Spleen (tissue), 11 donors: Measurements from ENCODE around the gene SPDYE9. TPM values are rescaled to one million over a fixed set of nuclear protein-coding genes. Genes with fewer than 3 reads are reported as not detected.

Source experiments
- polyA plus RNA-seq, 3 donors: library from polyadenylated mRNA; stranded (reverse); fragments of 200-250 nt; gene quantifications; one replicate each; pipeline ENCODE4 v1.2.1, GENCODE V29; 2013
- small RNA-seq, 4 donors: library from RNA; depleted of rRNA; stranded (forward); fragments of <200 nt; gene quantifications; one replicate each; pipeline ENCODE3, GENCODE V24; 2016
- total RNA-seq, 7 donors: library from RNA; depleted of rRNA in 3 of 7; stranded (reverse); fragments of >200 nt in 3 of 7; fragmentation: NEBNext Ultra II Directional in 4 of 7; extraction: Animal tissue kit (Norgen Biotek cat#: 25700) in 4 of 7; gene quantifications; one replicate each; pipeline versions ENCODE4 v1.1.0 to v1.2.1, GENCODE V29; 2016 to 2021
- donor health status: healthy with polysubstance abuse.
- donor health status: DM: no; HTN: no; CAD: no; lungs with moderate emphysema.
- donor health status: DM: no; HTN: no; CAD: no.
- donor health status: Bipolar disorder and iron deficiency.
- donor health status: healthy.
- donor health status: DM: no; HTN: no; CAD: no.
- donor health status: DM: yes; HTN: yes; CAD: no.

The SPDYE9 gene
- total and polyA plus RNA-seq, 10 donors = not detected

Small RNA genes lying within 50 kb of the gene (small RNA-seq; reads per million reads assigned to genes)
- gene RF00019 = 0 reads per million in 4 donors

Other genes with a start within 250 kb of the SPDYE9 start
- gene POM121, start 160.9 kb downstream of the SPDYE9 start, total RNA-seq = 10 to 100 TPM; 32.5 to 47.4 (median 40.1) TPM
- gene POM121, start 160.9 kb downstream of the SPDYE9 start, polyA plus RNA-seq = 10 to 100 TPM in 2 of 3 donors, 1 to 10 TPM in 1; 8.6 to 16.5 (median 10.2) TPM
- gene TRIM74, start 116.6 kb downstream of the SPDYE9 start, total RNA-seq = 1 to 10 TPM in 3 of 7 donors, under 1 TPM in 1, not detected in 3; 0.23 to 1.4 (median 1.2) TPM
- gene TRIM74, start 116.6 kb downstream of the SPDYE9 start, polyA plus RNA-seq = 1 to 10 TPM in 1 of 3 donors, under 1 TPM in 2; 0.64 to 1.9 (median 0.74) TPM
- not detected for gene SPDYE8, start 56.3 kb downstream of the SPDYE9 start, total RNA-seq
- not detected for gene SPDYE8, start 56.3 kb downstream of the SPDYE9 start, polyA plus RNA-seq
- not detected for gene SPDYE11, start 28.1 kb downstream of the SPDYE9 start, total RNA-seq
- gene SPDYE11, start 28.1 kb downstream of the SPDYE9 start, polyA plus RNA-seq = not detected
- gene NSUN5, start 222.8 kb upstream of the SPDYE9 start, total RNA-seq = 10 to 100 TPM; 23.6 to 35.8 (median 29.3) TPM
- 10 to 100 TPM; 40.9 to 43.1 (median 42.6) TPM for gene NSUN5, start 222.8 kb upstream of the SPDYE9 start, polyA plus RNA-seq
- 1 to 10 TPM in 1 of 7 donors, under 1 TPM in 3, not detected in 3; 0.32 to 1.8 (median 0.58) TPM for gene TRIM50, start 242.0 kb upstream of the SPDYE9 start, total RNA-seq
- gene TRIM50, start 242.0 kb upstream of the SPDYE9 start, polyA plus RNA-seq = under 1 TPM; 0.13 to 0.26 (median 0.18) TPM
- not detected for gene FKBP6, start 242.1 kb upstream of the SPDYE9 start, total RNA-seq
- under 1 TPM; 0.15 to 0.51 (median 0.24) TPM for gene FKBP6, start 242.1 kb upstream of the SPDYE9 start, polyA plus RNA-seq